Non-pigmented ciliary epithelial cell (primary cell): Measurements from ENCODE around the gene SAMD1.

Experiments
- DNase-seq: peaks from one replicate; pipeline ENCODE4 v3.0.0-alpha.2; 2010; ENCODE audit warnings: low read depth

The SAMD1 gene

DNA sequence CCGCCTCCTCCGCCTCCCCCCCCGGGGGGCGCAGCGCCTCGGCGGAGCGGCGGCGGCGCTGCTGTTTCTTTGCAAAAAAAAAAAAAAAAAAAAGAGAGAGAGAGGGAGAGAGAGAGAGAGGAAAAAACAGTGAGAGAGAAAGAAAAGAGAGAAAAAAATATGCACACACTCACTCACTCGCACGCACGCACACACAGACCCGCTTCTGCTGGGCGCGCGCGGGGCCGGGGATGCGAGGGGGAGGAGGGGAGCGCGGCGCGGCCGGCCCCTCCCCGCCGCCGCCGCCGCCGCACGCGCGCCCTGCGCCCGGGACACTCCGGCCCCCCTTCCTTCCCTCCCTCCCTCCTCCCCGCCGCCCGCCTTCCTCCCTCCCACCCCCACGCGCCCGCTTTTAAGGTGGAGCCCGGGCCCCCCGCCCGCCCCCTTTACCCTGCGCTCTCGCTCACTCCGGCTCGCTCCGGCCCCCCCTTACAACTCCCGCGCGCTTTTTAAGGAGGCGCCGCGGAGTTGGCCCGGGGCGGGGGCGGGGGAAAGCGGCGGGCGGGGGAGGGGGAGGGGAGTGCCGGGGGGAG is at the start of gene SAMD1:
SAMD1 (minus strand) TSS at position 243 of the 572 bp plus-strand sequence.
- no peak for DNase-seq

GRCh38 chr19:14139944-14140343 is 49.4 kb upstream of the SAMD1 start:
- DNase-seq = no peak

- no peak for DNase-seq
Observed at GRCh38 chr19:14138576-14139265, 48.2 kb upstream of the SAMD1 start.

GRCh38 chr19:14136509-14137281 is 46.1 kb upstream of the SAMD1 start, which contains the start of gene ASF1B:
Gene ASF1B (minus strand): TSS chr19:14136589. CDS start chr19:14136456, 133 bp downstream.
- peak; percentile 99 for DNase-seq

- DNase-seq = no peak
Observed at GRCh38 chr19:14135985-14136508, 45.5 kb upstream of the SAMD1 start.

GRCh38 chr19:14135355-14135754 is 44.8 kb upstream of the SAMD1 start:
- no peak for DNase-seq

- DNase-seq = no peak
Observed at GRCh38 chr19:14127929-14128509, 37.5 kb upstream of the SAMD1 start.

- no peak for DNase-seq
Observed at GRCh38 chr19:14127176-14127575, 36.6 kb upstream of the SAMD1 start.

DNA sequence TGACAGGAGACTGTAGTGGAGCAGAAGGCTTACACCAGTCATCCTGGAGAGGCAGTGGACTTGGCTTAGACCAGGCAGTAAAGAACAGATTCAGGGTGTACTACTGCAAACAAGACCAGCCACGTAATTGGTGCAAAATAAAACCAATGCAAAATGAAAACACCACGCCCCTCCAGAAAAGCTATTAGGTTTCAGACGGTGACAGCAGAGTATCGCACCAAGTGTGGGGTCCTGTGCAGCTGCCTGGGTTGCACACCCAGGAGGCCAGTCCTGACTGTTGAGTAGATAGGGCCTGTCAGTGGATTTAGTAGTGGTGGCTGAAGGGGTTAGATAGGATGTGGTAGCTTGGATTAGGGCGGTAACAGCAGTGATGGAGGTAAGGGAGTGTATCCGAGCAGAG is 32.4 kb upstream of the SAMD1 start:
- no peak for DNase-seq

DNA sequence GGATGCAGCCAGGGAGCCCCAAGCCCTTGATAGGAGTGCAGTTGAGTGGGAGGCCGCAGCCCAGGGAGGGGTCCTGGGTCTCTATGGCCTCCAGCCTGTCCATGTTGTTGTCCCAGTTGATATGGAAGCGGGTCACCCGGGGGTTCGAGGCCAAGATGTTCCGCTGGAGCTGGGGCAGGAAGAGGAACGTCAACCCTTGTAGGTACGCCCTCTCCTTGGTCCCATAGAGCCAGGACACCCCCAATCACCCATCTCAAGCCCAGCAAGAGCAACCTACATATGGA is 29.9 kb upstream of the SAMD1 start:
- no peak for DNase-seq

GRCh38 chr19:14119644-14120496 is 29.3 kb upstream of the SAMD1 start:
- DNase-seq = no peak

DNA sequence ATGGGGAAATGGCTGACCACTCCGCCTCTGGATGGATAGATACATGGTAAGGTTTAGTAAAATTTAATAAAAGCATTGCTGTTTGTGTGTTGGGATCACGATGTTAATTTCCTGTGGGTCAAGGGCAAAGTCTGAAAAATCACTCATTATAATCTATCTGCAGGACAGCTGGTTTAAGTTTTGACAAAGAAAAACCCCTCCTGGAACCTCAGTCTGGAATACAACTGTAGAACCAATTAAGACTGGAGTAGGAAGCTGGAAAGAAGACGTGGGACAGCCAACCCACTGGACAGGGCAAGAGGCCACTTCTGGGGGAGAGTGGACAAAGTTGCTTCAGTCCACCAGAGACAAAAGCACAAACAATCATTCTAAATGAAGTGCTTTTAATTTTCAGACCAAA is 28.6 kb upstream of the SAMD1 start:
- DNase-seq = no peak

- DNase-seq = no peak
Observed at GRCh38 chr19:14118165-14119051, 27.9 kb upstream of the SAMD1 start.

- peak; percentile 90 for DNase-seq
Observed at GRCh38 chr19:14117668-14118164, 27.2 kb upstream of the SAMD1 start, which contains the start of gene PRKACA. Gene PRKACA (minus strand): TSS chr19:14117762. CDS start chr19:14117547, 215 bp downstream.

- no peak for DNase-seq
Observed at GRCh38 chr19:14116918-14117578, 26.5 kb upstream of the SAMD1 start.

- no peak for DNase-seq
Observed at GRCh38 chr19:14116525-14116917, 26.0 kb upstream of the SAMD1 start.

GRCh38 chr19:14115756-14116155 is 25.2 kb upstream of the SAMD1 start:
- no peak for DNase-seq

DNA sequence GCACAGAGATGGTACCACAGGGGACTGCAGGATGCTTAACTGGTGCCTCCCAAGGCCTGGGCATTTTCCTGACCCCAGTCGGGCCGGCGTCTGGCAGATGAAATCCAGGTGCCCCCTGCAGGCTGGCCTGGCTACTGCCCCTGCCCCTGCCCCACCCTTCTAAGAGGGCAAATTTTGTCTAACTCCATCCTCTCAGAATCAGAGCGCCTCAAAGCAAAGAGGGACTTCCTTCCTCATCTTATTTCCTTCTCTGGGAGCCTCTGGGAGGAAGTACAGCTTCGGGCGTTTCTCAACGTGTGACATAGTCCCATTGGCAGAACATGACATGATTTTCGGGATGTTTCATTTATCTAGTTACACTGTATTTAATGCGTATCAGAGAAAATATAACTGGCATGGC is 24.3 kb upstream of the SAMD1 start:
- no peak for DNase-seq

GRCh38 chr19:14114439-14114838 is 23.9 kb upstream of the SAMD1 start:
- DNase-seq = no peak
